NCI-H446 treated with DMSO at 0.1 percent for 48 hours (cell line): ENCODE results near the gene HEXB.

ENCODE experiments used
- DNase-seq: peaks from one replicate; lab custom pipeline; 2025; lab: John Stamatoyannopoulos, UW

Gene HEXB

GRCh38 chr5:74684900-74685851, at the start of gene HEXB:
HEXB (plus strand) TSS chr5:74685233; CDS start chr5:74685261, 28 bp downstream.
- DNase-seq, result peak; percentile 47

GRCh38 chr5:74636149-74636548, 48.9 kb upstream of the HEXB start:
- no peak for DNase-seq

GRCh38 chr5:74636552-74636951, 48.5 kb upstream of the HEXB start:
- no peak for DNase-seq

- no peak for DNase-seq
These were observed 46.5 kb upstream of the HEXB start for GRCh38 chr5:74638544-74638969.

- no peak for DNase-seq
These were observed 45.8 kb upstream of the HEXB start for GRCh38 chr5:74638970-74639806.

GRCh38 chr5:74639807-74640449, 45.1 kb upstream of the HEXB start:
- DNase-seq, result no peak

GRCh38 chr5:74640450-74640953, 44.5 kb upstream of the HEXB start, which contains the start of gene ENC1:
ENC1 (minus strand) TSS chr5:74640728; CDS start chr5:74636485, 4,243 bp downstream.
- DNase-seq, result peak; percentile 78

- no peak for DNase-seq
These were observed 43.9 kb upstream of the HEXB start for GRCh38 chr5:74640954-74641734.

GRCh38 chr5:74641735-74642542, 43.1 kb upstream of the HEXB start:
- peak; percentile 56 for DNase-seq

- DNase-seq, result no peak
These were observed 42.5 kb upstream of the HEXB start for GRCh38 chr5:74642543-74642863.

GRCh38 chr5:74643111-74643562, 41.9 kb upstream of the HEXB start:
- no peak for DNase-seq

- DNase-seq, result peak; percentile 68
These were observed 37.9 kb upstream of the HEXB start for GRCh38 chr5:74647096-74647495.

GRCh38 chr5:74648835-74649293, 36.2 kb upstream of the HEXB start:
- DNase-seq, result peak; percentile 70

GRCh38 chr5:74649421-74649973, 35.5 kb upstream of the HEXB start:
- DNase-seq, result no peak

- DNase-seq, result no peak
These were observed 33.3 kb upstream of the HEXB start for GRCh38 chr5:74651710-74652109.

GRCh38 chr5:74652576-74652975, 32.5 kb upstream of the HEXB start:
- DNase-seq, result no peak

GRCh38 chr5:74653991-74654390, 31.0 kb upstream of the HEXB start:
- no peak for DNase-seq

GRCh38 chr5:74655206-74655605, 29.8 kb upstream of the HEXB start:
- no peak for DNase-seq

GRCh38 chr5:74655716-74656115, 29.3 kb upstream of the HEXB start:
- no peak for DNase-seq

GRCh38 chr5:74657165-74657564, 27.9 kb upstream of the HEXB start:
- DNase-seq, result no peak
